Erythroblast (primary cell): ENCODE data around the gene TMEM187.
"Not testable (repeated sequence)": the region's sequence is repeated elsewhere in the genome, so short reads cannot be mapped to it uniquely, and the experiment has no call there.

ENCODE experiments used
- GATA1 ChIP-seq: IDR thresholded peaks from 2 replicates; pipeline ENCODE4 v1.6.1; 2011; ENCODE audit warnings: low read depth, mild to moderate bottlenecking, control low read depth, low read length, moderate library complexity
- POLR2A ChIP-seq: IDR thresholded peaks from 2 replicates; pipeline ENCODE4 v1.6.1; 2011; ENCODE audit warnings: mild to moderate bottlenecking, low read length

GRCh38 chrX:153980394-153980793 lies 7.8 kb downstream of the TMEM187 start:
- TF ChIP-seq POLR2A, GATA1: not testable (repeated sequence)
